Testis (tissue), 2 donors: ENCODE measurements around the gene PCLO.

Experiments
- CTCF ChIP-seq, 3 experiments: fragments of 450-650 bp in 2 of 3; fragments of 200-600 bp in 1 of 3; sonication (generic) in 1 of 3; IDR thresholded peaks; one replicate each; pipeline ENCODE4 v1.5.1; 2016 to 2019; ENCODE audit warnings: antibody characterized with exemption in 3 of 3, mild to moderate bottlenecking in 2 of 3, moderate library complexity in 1 of 3
- POLR2A ChIP-seq: fragments of 450-650 bp; IDR thresholded peaks from one replicate; pipeline ENCODE4 v1.6.1; 2017; ENCODE audit warnings: antibody characterized with exemption, mild to moderate bottlenecking, moderate library complexity

GRCh38 chr7:83040484-83040883, 122.2 kb downstream of the PCLO start:
- TF ChIP-seq CTCF (IDR thresholded peaks at IDR 0.05) (no peak), POLR2A (no peak)
